Stomach (tissue), 4 donors: ENCODE results near the gene ANXA2.

Experiments used
- CTCF ChIP-seq, 7 experiments: fragments of 450-650 bp in 4 of 7; fragments of 200-600 bp in 3 of 7; sonication (generic) in 3 of 7; IDR thresholded peaks; one replicate each; pipeline ENCODE4 v1.5.1; 2016 to 2019; ENCODE audit warnings: antibody characterized with exemption in 7 of 7, control low read depth in 2 of 7, mild to moderate bottlenecking in 1 of 7
- EP300 ChIP-seq: sonication (generic); formaldehyde crosslinking; IDR thresholded peaks from one replicate; pipeline ENCODE4 v1.6.1; 2017; ENCODE audit warnings: antibody characterized with exemption

- TF ChIP-seq CTCF (IDR thresholded peaks at IDR 0.05) (no peak), EP300 (no peak)
These were observed 4.6 kb downstream of the ANXA2 start for GRCh38 chr15:60392986-60393790.
